Naive B cell (primary cell): ENCODE measurements around the gene NET1. TPM values are rescaled to one million over a fixed set of nuclear protein-coding genes. Genes with fewer than 3 reads are reported as not detected.
"Not testable (repeated sequence)": the region's sequence is repeated elsewhere in the genome, so short reads cannot be mapped to it uniquely, and the experiment has no call there.

Experiments used
- ATAC-seq, 2 donors: fragments of 150-1000 bp; cut with Tn5 transposase; 2 replicates each; pipeline ENCODE4 v1.10.0; 2021; ENCODE audit warnings: low read depth in 2 of 2, mild to moderate bottlenecking in 2 of 2, moderate library complexity in 2 of 2
- DNase-seq: peaks from one replicate; pipeline ENCODE4 v3.0.0; 2022
- H3K27ac Mint-ChIP-seq, 6 donors: one replicate each; pipeline ENCODE4 v1.8.0; 2020 to 2022; ENCODE audit warnings: mild to moderate bottlenecking in 6 of 6, mixed read lengths in 6 of 6, moderate library complexity in 5 of 6, inconsistent platforms in 2 of 6
- H3K27me3 Mint-ChIP-seq, 3 donors: one replicate each; pipeline ENCODE4 v1.8.0; 2021 to 2022; ENCODE audit warnings: mixed read lengths in 3 of 3, mild to moderate bottlenecking in 1 of 3
- H3K36me3 Mint-ChIP-seq, 2 donors: one replicate each; pipeline ENCODE4 v1.8.0; 2020 to 2022; ENCODE audit warnings: mixed read lengths in 2 of 2, inconsistent platforms in 1 of 2, mild to moderate bottlenecking in 1 of 2
- H3K4me1 Mint-ChIP-seq, 3 donors: one replicate each; pipeline ENCODE4 v1.8.0; 2020 to 2022; ENCODE audit warnings: mixed read lengths in 3 of 3, inconsistent platforms in 1 of 3, mild to moderate bottlenecking in 1 of 3, moderate library complexity in 1 of 3
- H3K4me3 Mint-ChIP-seq, 8 donors: one replicate each; pipeline ENCODE4 v1.8.0; 2020 to 2022; ENCODE audit warnings: mild to moderate bottlenecking in 8 of 8, mixed read lengths in 8 of 8, moderate library complexity in 8 of 8, inconsistent platforms in 2 of 8
- H3K9me3 Mint-ChIP-seq, 7 donors: one replicate each; pipeline ENCODE4 v1.8.0; 2020 to 2022; ENCODE audit warnings: mixed read lengths in 7 of 7, mild to moderate bottlenecking in 5 of 7, inconsistent platforms in 2 of 7, moderate library complexity in 1 of 7
- polyA plus RNA-seq, 6 donors: library from polyadenylated mRNA; unstranded; fragments of 300-500 nt; fragmentation: Illumina TruSeq; gene quantifications; one replicate each; pipeline ENCODE4 v1.2.3, GENCODE V29; 2021; ENCODE audit warnings: low read depth in 6 of 6

NET1 gene, protein sequence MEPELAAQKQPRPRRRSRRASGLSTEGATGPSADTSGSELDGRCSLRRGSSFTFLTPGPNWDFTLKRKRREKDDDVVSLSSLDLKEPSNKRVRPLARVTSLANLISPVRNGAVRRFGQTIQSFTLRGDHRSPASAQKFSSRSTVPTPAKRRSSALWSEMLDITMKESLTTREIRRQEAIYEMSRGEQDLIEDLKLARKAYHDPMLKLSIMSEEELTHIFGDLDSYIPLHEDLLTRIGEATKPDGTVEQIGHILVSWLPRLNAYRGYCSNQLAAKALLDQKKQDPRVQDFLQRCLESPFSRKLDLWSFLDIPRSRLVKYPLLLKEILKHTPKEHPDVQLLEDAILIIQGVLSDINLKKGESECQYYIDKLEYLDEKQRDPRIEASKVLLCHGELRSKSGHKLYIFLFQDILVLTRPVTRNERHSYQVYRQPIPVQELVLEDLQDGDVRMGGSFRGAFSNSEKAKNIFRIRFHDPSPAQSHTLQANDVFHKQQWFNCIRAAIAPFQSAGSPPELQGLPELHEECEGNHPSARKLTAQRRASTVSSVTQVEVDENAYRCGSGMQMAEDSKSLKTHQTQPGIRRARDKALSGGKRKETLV
- 1 to 10 TPM in 5 of 6 donors, not detected in 1; 3.7 to 6.0 (median 4.2) TPM for polyA plus RNA-seq

DNA sequence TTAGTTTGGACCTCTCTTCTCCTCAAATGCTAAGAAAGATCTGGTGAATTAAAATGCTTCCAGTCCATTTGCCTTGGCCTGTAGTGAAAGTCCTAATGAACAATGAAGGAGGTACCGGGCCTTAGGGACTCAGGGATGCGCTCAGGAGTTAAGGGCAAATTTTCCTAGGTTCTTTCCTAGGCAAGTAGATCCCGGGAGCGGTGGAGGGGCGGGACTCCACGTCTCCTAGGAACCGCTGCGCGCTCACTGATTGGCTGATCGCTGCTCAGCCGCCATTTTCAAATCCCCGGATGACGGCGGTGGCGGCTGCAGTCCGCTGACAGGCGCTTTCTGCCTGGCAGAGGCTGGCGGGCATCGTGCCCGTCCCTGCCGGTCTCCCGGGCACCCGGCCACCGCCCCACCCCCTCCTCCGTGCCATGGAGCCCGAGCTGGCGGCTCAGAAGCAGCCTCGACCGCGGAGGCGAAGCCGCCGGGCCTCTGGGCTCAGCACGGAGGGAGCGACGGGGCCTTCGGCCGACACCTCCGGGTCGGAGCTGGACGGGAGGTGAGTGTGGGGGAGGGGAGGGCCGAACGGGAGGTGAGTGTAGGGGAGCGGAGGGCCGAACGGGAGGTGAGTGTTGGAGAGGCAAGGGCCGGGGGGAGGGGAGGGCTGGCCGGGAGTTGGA lies at the start of gene NET1:
NET1 (plus strand) TSS at position 281 of the 665 bp plus-strand sequence; CDS start at position 417, 136 bp downstream.
- Mint-ChIP-seq H3K4me3 (peak within 1 kb of the TSS in 6 of 8 donors; percentile 73 to 91 (median 88)), H3K9me3 (peaks cover 0 to 15% (median 0%) of the 10 kb centered on the region in 7 donors), H3K27ac (peak within 1 kb of the TSS in 1 of 6 donors; percentile 8), H3K36me3 (peaks cover 0 to 4% of the 10 kb centered on the region in 2 donors), H3K27me3 (peaks cover 14 to 26% (median 17%) of the 10 kb centered on the region in 3 donors), H3K4me1 (peaks cover 0 to 5% (median 0%) of the 10 kb centered on the region in 3 donors)
- ATAC-seq = peak; percentile 82 to 88
- DNase-seq = peak; percentile 46

- DNase-seq (no peak), ATAC-seq (no peak)
- H3K4me1 Mint-ChIP-seq = no peaks in the 10 kb centered on the region
- H3K9me3 Mint-ChIP-seq = no peaks in the 10 kb centered on the region
- peaks cover 28 to 44% (median 30%) of the 10 kb centered on the region in 3 donors for H3K27me3 Mint-ChIP-seq
- H3K27ac Mint-ChIP-seq = no peak overlapping the region
- H3K4me3 Mint-ChIP-seq = no peak overlapping the region
- no peaks in the 10 kb centered on the region for H3K36me3 Mint-ChIP-seq
These were observed 49.5 kb upstream of the NET1 start for GRCh38 chr10:5362873-5363272.

DNA sequence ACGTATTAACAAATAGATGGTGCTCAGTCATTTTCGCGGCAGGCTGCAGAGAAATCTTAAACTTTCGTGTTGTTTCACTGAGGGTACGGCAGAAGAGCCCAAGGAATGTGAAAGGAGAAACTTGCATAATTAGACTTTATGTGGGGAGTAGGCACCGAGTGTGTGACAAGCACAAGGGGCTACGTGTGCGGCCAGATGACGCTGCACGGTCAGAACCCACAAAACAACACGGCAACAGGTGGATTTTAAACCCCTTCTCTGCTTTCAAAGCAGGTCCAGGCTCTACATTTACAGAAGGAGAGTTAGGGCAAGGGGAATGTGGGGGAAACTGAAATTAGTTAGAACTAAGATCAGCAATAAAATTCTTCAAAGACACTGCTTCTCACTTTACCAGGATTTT lies 48.0 kb upstream of the NET1 start:
- Mint-ChIP-seq H3K4me3 (no peak overlapping the region), H3K4me1 (no peaks in the 10 kb centered on the region), H3K9me3 (no peaks in the 10 kb centered on the region), H3K27ac (no peak overlapping the region), H3K27me3 (peaks cover 18 to 35% (median 19%) of the 10 kb centered on the region in 3 donors), H3K36me3 (no peaks in the 10 kb centered on the region)
- no peak for ATAC-seq
- no peak for DNase-seq

- H3K27me3 Mint-ChIP-seq = peaks cover 15 to 31% (median 18%) of the 10 kb centered on the region in 3 donors
- no peaks in the 10 kb centered on the region for H3K4me1 Mint-ChIP-seq
- H3K27ac Mint-ChIP-seq = peak within 1 kb of the TSS in 1 of 6 donors; percentile 4
- H3K4me3 Mint-ChIP-seq = no peak within 1 kb of the TSS
- ATAC-seq = no peak
- H3K9me3 Mint-ChIP-seq = no peaks in the 10 kb centered on the region
- H3K36me3 Mint-ChIP-seq = no peaks in the 10 kb centered on the region
- DNase-seq = no peak
These were observed 47.4 kb upstream of the NET1 start, which contains the start of gene UCN3 for GRCh38 chr10:5364890-5365338. TSS of gene UCN3 (plus strand) at chr10:5364966. CDS start at chr10:5373721, 8,755 bp downstream.

DNA sequence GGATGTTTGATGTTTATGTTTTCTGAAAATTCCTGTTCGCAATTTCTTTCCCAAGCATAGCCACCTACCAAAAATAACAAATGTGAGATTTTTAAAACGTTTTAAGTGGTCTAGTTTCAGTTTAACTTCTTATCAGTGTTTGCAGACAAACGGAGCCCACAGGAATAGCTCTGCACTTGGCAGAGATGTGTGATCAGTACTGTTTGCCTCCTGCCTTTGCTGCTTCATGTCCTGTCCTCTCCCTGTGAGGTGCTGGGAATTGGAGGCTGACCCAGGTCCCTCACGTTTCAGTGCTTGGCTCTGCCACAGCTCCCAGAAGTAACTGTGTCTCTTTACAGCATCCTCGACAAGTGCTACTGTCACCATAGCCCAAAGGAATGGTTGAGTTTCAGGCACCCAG lies 46.4 kb upstream of the NET1 start:
- H3K4me3 Mint-ChIP-seq = no peak overlapping the region
- H3K36me3 Mint-ChIP-seq = no peaks in the 10 kb centered on the region
- peaks cover 0 to 4% (median 2%) of the 10 kb centered on the region in 7 donors for H3K9me3 Mint-ChIP-seq
- DNase-seq = no peak
- peaks cover 13 to 25% (median 18%) of the 10 kb centered on the region in 3 donors for H3K27me3 Mint-ChIP-seq
- no peak for ATAC-seq
- H3K27ac Mint-ChIP-seq = no peak overlapping the region
- peaks cover 0 to 4% (median 3%) of the 10 kb centered on the region in 3 donors for H3K4me1 Mint-ChIP-seq

GRCh38 chr10:5369362-5370158 lies 42.8 kb upstream of the NET1 start:
- Mint-ChIP-seq H3K9me3 (peaks cover 0 to 8% (median 3%) of the 10 kb centered on the region in 7 donors), H3K27ac (peak overlapping the region in 1 of 6 donors; percentile 91), H3K4me3 (no peak overlapping the region), H3K27me3 (peaks cover 0 to 18% (median 16%) of the 10 kb centered on the region in 3 donors), H3K36me3 (no peaks in the 10 kb centered on the region), H3K4me1 (peaks cover 0 to 6% (median 4%) of the 10 kb centered on the region in 3 donors)
- ATAC-seq = no peak
- no peak for DNase-seq

- ATAC-seq (no peak), DNase-seq (no peak)
- peaks cover 0 to 6% (median 4%) of the 10 kb centered on the region in 3 donors for H3K4me1 Mint-ChIP-seq
- H3K27ac Mint-ChIP-seq = peak overlapping the region in 1 of 6 donors; percentile 79
- peaks cover 0 to 8% (median 3%) of the 10 kb centered on the region in 7 donors for H3K9me3 Mint-ChIP-seq
- no peak overlapping the region for H3K4me3 Mint-ChIP-seq
- H3K27me3 Mint-ChIP-seq = peaks cover 5 to 26% (median 26%) of the 10 kb centered on the region in 3 donors
- H3K36me3 Mint-ChIP-seq = no peaks in the 10 kb centered on the region
These were observed 41.6 kb upstream of the NET1 start for GRCh38 chr10:5370493-5371352.

DNA sequence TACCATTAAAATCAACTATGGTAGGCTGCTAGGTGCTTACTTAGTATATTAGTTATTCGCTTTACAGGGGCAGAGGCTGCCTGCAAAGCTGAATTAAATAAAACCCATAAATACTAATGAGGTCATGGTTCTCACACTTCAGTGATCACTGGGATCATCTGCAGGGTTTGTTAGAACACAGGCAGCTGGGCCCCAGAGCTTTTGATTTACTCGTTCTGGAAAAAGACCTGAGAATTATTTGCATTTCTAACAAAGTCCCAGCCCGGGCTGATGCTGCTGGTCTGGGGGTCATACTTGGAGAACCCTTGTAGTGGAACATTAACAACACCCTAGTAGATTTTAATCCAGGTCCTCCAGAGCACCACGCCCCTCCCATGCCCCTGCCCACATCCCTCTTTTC lies 39.0 kb upstream of the NET1 start:
- no peak overlapping the region for H3K27ac Mint-ChIP-seq
- H3K4me3 Mint-ChIP-seq = no peak overlapping the region
- H3K9me3 Mint-ChIP-seq = peaks cover 0 to 8% (median 3%) of the 10 kb centered on the region in 7 donors
- no peak for DNase-seq
- H3K4me1 Mint-ChIP-seq = peaks cover 0 to 6% (median 4%) of the 10 kb centered on the region in 3 donors
- peaks cover 5 to 19% (median 19%) of the 10 kb centered on the region in 3 donors for H3K27me3 Mint-ChIP-seq
- no peak for ATAC-seq
- H3K36me3 Mint-ChIP-seq = no peaks in the 10 kb centered on the region

- DNase-seq = no peak
- Mint-ChIP-seq H3K27me3 (peaks cover 6 to 19% (median 19%) of the 10 kb centered on the region in 3 donors), H3K9me3 (peaks cover under 1 to 8% (median 3%) of the 10 kb centered on the region in 7 donors), H3K36me3 (no peaks in the 10 kb centered on the region), H3K4me1 (peaks cover 0 to 6% (median 4%) of the 10 kb centered on the region in 3 donors), H3K27ac (peak overlapping the region in 1 of 6 donors; percentile 78), H3K4me3 (no peak overlapping the region)
- no peak for ATAC-seq
These were observed 38.3 kb upstream of the NET1 start for GRCh38 chr10:5373891-5374611.

DNA sequence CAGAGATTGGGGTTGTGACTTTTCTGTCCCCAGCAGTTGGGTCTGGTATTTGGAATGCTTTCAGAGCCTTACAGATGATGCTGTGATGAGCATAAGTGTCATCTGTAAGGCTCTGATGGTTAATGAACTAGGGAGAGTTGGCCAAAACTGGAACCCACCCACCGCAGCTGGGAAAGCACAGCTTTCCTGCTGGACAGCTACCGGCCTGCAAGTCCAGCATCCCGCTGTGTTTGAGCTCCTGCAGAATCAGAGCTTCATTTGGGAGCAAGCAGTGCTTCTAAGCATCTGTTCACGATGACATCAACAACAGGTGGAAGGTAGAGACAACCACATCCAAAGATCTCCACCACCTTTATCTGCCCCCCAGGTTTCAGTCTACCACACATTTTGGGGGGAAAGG lies 35.9 kb upstream of the NET1 start:
- peaks cover 10 to 19% (median 19%) of the 10 kb centered on the region in 3 donors for H3K27me3 Mint-ChIP-seq
- DNase-seq (no peak), ATAC-seq (no peak)
- H3K36me3 Mint-ChIP-seq = no peaks in the 10 kb centered on the region
- H3K4me1 Mint-ChIP-seq = no peaks in the 10 kb centered on the region
- no peak overlapping the region for H3K4me3 Mint-ChIP-seq
- H3K27ac Mint-ChIP-seq = no peak overlapping the region
- H3K9me3 Mint-ChIP-seq = peaks cover 0 to 6% (median 0%) of the 10 kb centered on the region in 7 donors

GRCh38 chr10:5379202-5379601 lies 33.2 kb upstream of the NET1 start:
- H3K27me3 Mint-ChIP-seq = peaks cover 10 to 23% (median 16%) of the 10 kb centered on the region in 3 donors
- H3K36me3 Mint-ChIP-seq, H3K9me3 Mint-ChIP-seq, ATAC-seq, H3K4me1 Mint-ChIP-seq, DNase-seq, H3K27ac Mint-ChIP-seq, H3K4me3 Mint-ChIP-seq: not testable (repeated sequence)
